ENCODE results near the gene MPZL1.

MPZL1 gene

DNA sequence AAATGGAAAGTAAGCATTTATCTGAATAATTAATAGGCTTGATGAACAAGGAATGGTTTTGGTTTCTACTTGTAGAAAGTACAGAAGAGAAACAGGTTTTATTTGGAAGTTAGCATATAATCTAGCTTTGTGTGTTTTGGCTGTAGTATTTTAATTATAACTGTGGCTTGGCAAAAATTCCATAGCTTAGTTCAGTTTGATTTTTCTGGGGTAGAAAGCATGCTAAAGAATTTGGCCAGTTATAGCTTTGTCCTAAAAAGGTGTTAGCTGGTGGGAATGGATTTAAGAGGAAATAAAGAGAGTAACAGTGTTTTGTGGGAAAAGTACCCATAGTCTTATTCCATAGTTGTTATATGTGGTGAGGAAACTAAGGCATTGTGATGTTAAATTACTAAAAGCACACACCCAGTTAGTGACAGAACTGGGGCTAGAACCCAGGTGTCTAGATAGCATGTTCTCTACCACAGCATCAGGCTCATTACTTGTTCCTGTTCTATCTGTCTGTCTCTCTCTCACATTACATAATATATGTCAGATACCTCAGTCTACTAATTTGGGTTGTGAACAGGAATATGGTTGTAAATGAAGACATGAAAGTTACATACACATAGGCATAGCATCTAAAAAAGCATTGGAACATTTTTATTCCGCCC lies 55.0 kb downstream of the MPZL1 start:
- Histone ChIP-seq H3K4me3 (replicated peaks; ENCODE audit: insufficient read depth, low read length) (no peak overlapping the region), H3K27me3 (ENCODE audit: insufficient read depth, poor library complexity, severe bottlenecking) (no peaks in the 10 kb centered on the region), H3K27ac (replicated peaks) (no peak overlapping the region)
- DNase-seq (ENCODE audit: low read depth in 1 of 2, low spot score in 1 of 2) = no peak
- TF ChIP-seq SPI1 (IDR thresholded peaks at IDR 0.05; ENCODE audit: borderline replicate concordance, low read depth) (no peak), POLR2AphosphoS5 (IDR thresholded peaks at IDR 0.05; ENCODE audit: low read depth) (no peak), GABPA (IDR thresholded peaks at IDR 0.05; ENCODE audit: low read depth) (no peak)
- TF ChIP-seq, protein P1, sequence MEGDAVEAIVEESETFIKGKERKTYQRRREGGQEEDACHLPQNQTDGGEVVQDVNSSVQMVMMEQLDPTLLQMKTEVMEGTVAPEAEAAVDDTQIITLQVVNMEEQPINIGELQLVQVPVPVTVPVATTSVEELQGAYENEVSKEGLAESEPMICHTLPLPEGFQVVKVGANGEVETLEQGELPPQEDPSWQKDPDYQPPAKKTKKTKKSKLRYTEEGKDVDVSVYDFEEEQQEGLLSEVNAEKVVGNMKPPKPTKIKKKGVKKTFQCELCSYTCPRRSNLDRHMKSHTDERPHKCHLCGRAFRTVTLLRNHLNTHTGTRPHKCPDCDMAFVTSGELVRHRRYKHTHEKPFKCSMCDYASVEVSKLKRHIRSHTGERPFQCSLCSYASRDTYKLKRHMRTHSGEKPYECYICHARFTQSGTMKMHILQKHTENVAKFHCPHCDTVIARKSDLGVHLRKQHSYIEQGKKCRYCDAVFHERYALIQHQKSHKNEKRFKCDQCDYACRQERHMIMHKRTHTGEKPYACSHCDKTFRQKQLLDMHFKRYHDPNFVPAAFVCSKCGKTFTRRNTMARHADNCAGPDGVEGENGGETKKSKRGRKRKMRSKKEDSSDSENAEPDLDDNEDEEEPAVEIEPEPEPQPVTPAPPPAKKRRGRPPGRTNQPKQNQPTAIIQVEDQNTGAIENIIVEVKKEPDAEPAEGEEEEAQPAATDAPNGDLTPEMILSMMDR (IDR thresholded peaks at IDR 0.05; ENCODE audit: insufficient read depth, low read length) = no peak
- TF ChIP-seq, protein P2, sequence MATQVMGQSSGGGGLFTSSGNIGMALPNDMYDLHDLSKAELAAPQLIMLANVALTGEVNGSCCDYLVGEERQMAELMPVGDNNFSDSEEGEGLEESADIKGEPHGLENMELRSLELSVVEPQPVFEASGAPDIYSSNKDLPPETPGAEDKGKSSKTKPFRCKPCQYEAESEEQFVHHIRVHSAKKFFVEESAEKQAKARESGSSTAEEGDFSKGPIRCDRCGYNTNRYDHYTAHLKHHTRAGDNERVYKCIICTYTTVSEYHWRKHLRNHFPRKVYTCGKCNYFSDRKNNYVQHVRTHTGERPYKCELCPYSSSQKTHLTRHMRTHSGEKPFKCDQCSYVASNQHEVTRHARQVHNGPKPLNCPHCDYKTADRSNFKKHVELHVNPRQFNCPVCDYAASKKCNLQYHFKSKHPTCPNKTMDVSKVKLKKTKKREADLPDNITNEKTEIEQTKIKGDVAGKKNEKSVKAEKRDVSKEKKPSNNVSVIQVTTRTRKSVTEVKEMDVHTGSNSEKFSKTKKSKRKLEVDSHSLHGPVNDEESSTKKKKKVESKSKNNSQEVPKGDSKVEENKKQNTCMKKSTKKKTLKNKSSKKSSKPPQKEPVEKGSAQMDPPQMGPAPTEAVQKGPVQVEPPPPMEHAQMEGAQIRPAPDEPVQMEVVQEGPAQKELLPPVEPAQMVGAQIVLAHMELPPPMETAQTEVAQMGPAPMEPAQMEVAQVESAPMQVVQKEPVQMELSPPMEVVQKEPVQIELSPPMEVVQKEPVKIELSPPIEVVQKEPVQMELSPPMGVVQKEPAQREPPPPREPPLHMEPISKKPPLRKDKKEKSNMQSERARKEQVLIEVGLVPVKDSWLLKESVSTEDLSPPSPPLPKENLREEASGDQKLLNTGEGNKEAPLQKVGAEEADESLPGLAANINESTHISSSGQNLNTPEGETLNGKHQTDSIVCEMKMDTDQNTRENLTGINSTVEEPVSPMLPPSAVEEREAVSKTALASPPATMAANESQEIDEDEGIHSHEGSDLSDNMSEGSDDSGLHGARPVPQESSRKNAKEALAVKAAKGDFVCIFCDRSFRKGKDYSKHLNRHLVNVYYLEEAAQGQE (IDR thresholded peaks at IDR 0.05; ENCODE audit: insufficient replicate concordance, low read depth) = no peak

DNA sequence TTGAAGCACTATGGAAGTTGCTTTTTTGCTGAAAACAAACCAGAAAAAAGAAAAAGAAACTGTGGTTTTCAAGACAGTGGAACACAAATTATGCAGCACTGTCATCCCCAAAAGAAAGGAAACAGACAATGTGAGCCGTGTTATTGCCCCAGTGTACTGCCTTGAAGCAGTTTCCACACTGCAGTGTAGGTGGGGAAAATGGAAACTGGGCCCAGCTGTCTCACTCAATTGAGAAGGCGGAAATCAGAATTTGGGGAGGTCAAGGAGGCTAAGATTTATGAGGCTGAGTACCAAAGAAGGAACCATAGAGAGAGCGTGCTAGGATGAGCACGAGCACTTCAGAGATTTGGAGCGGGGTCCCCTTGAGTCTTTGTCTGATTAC lies 55.5 kb downstream of the MPZL1 start:
- DNase-seq (ENCODE audit: low read depth in 1 of 2, low spot score in 1 of 2) = no peak
- no peak overlapping the region for H3K27ac ChIP-seq (replicated peaks)
- no peaks in the 10 kb centered on the region for H3K27me3 ChIP-seq (ENCODE audit: insufficient read depth, poor library complexity, severe bottlenecking)
- no peak overlapping the region for H3K4me3 ChIP-seq (replicated peaks; ENCODE audit: insufficient read depth, low read length)
- TF ChIP-seq, protein P2 (IDR thresholded peaks at IDR 0.05; ENCODE audit: insufficient replicate concordance, low read depth) = no peak
- TF ChIP-seq, protein P1 (IDR thresholded peaks at IDR 0.05; ENCODE audit: insufficient read depth, low read length) = no peak
- TF ChIP-seq GABPA (IDR thresholded peaks at IDR 0.05; ENCODE audit: low read depth) (no peak), POLR2AphosphoS5 (IDR thresholded peaks at IDR 0.05; ENCODE audit: low read depth) (no peak), SPI1 (IDR thresholded peaks at IDR 0.05; ENCODE audit: borderline replicate concordance, low read depth) (no peak)

DNA sequence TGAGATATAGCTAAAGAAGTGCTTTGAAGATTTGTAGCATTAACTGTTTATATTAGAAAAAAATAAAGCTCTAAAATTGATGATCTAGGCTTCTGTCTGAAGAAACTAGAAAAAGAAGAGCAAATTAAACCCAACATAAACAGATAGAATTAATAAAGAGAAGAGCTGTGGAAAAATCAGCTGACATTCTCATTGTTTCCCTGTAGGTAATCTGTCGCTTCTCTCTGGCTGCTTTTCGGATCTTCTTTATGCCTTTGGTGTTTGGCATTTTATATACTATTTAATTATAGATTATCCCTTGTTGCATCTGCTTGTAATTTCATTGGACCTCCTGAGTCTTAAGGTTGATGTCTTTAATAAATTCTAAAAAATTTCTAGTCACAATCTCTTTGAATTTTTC lies 59.8 kb downstream of the MPZL1 start:
- Histone ChIP-seq H3K27ac (replicated peaks) (no peak overlapping the region), H3K27me3 (ENCODE audit: insufficient read depth, poor library complexity, severe bottlenecking) (no peaks in the 10 kb centered on the region), H3K4me3 (replicated peaks; ENCODE audit: insufficient read depth, low read length) (no peak overlapping the region)
- TF ChIP-seq, protein P1 (IDR thresholded peaks at IDR 0.05; ENCODE audit: insufficient read depth, low read length) = no peak
- no peak for TF ChIP-seq SPI1 (IDR thresholded peaks at IDR 0.05; ENCODE audit: borderline replicate concordance, low read depth)
- TF ChIP-seq GABPA (IDR thresholded peaks at IDR 0.05; ENCODE audit: low read depth) = no peak
- TF ChIP-seq POLR2AphosphoS5 (IDR thresholded peaks at IDR 0.05; ENCODE audit: low read depth) = no peak
- TF ChIP-seq, protein P2 (IDR thresholded peaks at IDR 0.05; ENCODE audit: insufficient replicate concordance, low read depth) = no peak
- DNase-seq (ENCODE audit: low read depth in 1 of 2, low spot score in 1 of 2) = no peak

Measured in HL-60 (cell line).